Stimulated activated CD8-positive, alpha-beta memory T cell treated with anti-CD3 and anti-CD28 coated beads, Interleukin-4, amount 100 ng/mL, for 4 hours (primary cell): Measurements from ENCODE around the gene STC2.
A peak's percentile ranks its signal among the peaks of the same experiment; 100 is the strongest.
"Not testable (repeated sequence)": the region's sequence is repeated elsewhere in the genome, so short reads cannot be mapped to it uniquely, and the experiment has no call there.

Experiments used
- DNase-seq, 2 donors: peaks; one replicate each; pipeline ENCODE4 v3.0.0-alpha.2; 2020; ENCODE audit warnings: low read depth in 2 of 2, low spot score in 1 of 2

STC2 gene, protein sequence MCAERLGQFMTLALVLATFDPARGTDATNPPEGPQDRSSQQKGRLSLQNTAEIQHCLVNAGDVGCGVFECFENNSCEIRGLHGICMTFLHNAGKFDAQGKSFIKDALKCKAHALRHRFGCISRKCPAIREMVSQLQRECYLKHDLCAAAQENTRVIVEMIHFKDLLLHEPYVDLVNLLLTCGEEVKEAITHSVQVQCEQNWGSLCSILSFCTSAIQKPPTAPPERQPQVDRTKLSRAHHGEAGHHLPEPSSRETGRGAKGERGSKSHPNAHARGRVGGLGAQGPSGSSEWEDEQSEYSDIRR

DNA sequence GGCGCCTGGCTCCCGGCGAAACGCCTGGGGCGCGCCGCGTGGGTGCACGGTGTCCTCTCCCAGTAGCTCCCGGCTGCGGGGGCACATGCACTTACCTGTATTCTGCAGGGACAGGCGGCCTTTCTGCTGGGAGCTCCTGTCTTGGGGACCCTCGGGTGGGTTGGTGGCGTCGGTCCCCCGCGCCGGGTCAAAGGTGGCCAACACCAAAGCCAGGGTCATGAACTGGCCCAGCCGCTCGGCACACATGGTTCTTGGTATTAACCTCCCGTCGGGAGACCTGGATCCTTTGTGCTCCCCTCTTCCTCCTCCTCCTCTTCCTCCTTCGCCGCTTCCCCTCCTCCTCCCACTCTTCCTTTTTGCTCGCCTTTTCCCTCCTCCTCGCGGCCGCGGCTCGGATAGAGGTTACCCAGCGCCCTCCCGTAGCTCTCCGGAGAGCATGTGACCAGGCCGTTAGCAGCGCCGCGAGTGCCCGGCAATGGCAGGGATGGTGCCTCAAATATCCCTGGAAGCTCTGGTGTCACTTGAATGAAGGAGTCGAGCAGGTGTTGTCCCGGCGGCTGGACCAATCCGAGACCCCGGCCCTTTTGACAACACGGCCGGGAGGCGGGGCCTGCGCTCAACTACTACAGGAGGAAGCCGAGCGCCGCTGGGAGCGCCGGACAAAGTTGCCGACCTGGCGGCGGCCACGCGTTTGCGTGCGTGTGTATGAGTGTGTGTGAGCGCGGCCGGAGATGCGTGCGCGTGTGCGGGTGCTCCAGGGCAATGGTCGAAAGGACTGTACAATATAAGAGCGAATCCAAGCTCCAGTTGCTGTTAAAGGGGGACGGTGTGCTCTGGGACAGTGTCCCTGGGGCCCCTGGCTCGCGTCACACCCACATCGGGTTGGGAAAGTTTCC, at the start of gene STC2:
STC2 (minus strand) TSS at position 467 of the 896 bp plus-strand sequence; CDS start at position 246, 221 bp downstream.
- no peak for DNase-seq

DNA sequence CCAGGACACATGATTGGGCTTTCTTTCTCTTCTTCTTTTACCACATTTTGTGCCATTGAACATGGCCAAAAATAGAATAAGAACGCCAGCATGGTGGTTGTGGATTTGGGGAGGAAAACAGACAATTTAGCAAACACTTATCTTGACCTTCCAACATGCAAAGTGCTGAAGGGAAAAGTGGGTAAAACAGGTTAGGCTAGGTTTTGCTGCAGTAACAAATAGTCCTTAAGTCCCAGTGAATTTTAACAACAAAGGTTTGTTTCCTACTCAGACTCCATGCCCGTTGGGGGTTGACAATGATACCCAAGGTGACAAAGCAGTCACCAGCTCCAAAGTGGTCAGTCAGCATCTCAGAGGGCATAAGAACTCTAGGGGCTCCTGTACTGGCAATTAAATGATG, 43.2 kb upstream of the STC2 start:
- no peak for DNase-seq

DNA sequence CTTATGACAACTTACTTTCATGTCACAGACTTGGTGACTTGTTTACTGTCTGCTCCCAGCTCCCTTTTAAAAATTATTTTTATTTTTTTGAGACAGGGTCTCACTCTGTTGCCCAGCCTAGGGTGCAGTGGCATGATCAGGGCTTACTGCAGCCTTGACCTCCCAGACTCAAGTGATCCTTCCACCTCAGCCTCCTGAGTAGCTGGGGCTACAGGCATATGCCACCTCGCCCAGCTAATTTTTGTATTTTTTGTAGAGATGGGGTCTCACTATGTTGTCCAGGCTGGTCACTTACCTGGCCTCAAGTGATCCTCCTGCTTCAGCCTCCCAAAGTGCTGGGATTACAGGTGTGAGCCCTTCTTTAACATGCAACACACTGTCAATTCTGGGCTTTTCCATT, 35.2 kb upstream of the STC2 start:
- not testable (repeated sequence) for DNase-seq

DNA sequence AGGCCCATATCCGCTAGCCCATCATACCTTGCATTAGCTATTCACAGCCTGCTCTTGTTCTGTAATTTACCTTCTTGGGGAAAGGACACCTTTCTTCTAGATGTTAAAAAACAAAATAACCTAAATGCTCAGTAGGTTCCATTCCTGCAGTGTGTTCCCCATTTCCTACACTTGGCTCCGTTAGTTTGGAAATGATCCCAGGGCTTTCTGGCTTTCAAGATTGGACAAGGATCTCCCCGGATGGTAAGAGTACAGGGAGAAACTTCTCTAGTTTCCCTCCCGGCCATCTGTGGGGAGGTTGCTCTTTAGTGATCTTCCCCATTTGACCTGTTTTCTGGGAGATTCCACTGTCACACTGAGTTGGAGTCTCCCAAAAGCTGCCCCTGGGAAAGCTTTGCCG, 27.3 kb upstream of the STC2 start:
- no peak for DNase-seq

DNA sequence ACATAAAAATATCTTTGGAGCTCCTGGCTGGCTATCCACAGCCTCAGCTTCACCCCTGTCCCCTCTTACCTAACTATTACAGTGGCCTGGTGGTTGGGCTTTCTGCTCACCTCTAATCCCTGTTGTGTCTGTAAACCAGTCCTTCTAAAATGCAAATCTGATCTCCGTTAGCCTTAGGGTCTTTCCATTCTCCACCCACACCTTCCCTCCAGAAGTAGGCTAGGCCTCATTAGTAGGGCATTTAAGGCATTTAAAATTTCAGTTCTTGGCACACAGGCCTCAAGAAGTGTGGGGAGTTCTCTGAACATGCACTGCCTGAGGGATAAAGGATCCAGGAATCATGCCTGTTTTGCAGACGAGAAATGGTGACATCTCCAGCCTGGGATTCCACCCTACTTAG, 26.4 kb upstream of the STC2 start:
- no peak for DNase-seq

DNA sequence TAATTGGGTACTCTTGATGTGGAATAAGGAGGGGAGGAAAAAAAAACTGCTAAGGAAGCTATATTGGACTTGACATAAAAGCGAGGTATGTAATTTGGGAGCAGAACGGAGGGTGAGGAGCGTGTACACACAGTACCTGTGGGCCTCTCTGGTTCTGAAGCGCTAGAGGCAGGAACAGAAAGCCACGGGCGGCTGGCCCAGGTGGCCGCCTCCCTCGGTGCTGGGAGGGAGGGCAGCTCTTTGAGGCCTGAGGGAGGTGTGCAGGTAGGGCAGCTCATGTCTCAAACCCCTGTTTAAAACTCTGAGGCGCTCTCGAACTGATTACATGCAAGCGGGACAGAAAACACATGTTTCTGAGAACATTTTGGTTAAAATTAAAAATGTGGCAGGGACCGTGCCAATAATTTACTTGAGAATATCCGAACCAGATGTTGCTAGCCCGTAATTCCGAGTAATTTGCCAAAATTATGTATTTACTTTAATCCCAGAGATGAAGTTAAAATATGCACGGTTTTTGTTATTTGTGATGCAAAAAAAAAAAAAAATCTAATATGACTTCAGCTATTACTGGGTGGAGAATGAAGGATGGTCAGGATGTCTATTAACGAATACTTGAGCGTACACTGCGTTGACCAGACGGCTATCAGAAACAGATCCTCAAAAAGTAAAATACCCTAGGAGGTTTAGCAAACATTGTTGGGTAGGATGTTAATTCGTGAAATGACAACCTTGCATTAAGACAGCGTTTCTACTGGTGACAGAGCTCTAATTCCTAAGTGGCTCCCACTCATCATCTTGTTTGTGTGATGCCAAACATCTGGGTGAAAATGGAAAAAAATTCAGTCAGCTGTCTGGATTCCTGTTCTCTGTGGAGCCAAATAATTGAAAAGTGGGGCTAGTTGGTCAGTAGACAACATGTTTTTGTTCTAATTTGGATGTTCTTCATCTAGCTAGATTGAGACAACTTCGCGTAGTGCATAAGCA, 24.4 kb upstream of the STC2 start:
- no peak for DNase-seq

DNA sequence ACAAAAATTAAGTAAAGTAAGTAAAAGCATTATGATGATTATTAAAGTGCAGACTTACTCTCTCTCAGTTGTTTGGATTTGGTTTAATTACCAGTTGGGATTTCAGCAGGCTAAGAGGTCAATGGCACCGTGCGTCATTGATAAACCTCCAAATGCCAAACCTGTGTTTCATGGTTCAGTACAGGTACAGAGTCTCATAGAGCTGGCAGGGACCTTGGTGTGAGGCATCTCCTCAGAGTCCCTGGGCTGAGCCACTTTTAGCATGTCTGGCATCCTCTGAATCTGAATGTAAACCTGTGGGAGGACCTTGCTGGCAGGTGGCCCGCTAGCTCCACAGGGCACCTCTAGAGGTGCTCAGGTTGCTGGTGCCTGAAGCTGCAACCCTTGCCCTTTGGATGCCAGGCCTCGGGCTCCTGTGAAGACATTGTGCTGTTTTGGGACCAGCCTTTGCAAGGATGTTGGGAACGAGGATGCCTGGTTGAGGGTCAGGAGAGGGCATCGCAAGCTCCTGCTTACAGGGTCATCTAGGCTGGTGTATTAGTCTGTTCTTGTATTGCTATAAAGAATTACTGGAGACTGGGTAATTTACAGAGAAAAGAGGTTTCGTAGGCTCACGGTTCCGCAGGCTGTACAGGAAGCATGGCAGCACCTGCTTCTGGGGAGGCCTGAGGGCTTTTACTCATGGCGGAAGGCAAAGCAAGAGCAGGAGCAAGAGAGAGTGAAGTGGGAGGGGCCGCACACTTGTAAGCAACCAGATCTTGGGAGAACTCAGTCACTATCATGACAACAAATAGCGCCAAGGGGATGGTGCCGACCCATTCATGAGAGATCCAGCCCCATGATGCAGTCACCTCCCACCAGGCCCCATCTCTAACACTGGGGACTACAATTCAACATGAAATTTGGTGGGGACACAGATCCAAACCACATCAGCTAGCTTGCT, 14.9 kb upstream of the STC2 start:
- DNase-seq, result no peak

DNA sequence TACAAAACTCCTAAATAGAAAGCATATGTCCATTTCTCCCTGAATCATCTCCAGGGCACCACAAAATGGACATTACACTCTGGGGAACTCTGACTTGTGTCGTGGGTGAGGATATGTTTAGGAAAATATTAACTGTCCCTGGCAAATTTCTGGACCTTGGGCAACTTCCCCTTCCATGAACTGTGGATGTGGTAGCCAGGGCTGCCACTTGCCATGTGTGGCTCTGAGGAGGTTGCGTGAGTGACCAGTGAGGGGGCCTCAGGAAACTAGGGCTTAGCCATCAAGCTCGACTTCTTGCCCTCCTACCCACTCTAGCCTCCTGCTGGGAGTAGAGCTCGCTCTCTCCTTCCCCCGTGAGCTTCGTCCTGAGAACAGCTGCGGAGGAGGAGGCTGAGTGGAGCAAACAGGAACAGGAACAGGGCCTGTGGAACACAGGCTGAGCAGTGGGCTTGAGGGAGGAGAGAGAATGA, 13.8 kb upstream of the STC2 start:
- DNase-seq, result no peak

DNA sequence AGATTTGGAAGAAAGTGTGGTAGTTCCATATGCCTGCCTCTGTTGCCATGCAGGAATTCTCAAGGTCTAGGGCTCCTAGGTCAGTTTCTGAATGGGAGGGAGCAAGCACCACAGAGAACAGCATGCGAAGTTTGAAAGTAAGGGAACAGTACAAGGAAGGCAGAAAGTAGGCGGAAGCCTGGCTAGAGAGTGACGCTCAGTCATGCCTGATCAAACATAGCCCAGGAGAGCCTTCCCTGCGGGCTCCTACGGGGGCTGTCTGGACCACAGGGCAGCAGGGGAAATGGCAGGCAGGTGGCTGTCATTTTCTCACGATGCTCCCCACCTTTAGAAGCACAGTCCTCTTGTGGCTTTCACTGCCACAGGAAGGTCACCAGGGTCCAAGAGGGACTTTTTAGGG, 12.8 kb upstream of the STC2 start:
- no peak for DNase-seq

DNA sequence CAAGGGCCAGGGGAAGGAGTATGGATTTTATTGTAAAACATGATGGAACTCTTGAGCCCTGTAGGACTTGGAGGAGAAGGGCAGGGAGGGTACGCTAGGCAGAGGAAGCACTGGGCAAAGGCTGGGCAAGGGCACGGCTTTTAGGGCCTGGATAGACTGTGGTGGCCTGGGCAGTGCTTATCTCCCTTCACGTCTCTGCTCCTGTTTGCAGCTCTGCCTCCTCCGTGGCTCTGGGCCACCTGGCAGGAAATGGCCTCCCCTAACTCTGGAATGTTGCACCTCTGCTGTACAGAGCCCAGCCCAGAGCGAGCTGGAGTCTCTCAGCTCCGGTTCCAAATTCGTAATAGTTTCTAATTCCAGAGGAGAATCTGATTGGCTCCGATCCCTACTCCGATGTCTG, 12.2 kb upstream of the STC2 start:
- no peak for DNase-seq

DNA sequence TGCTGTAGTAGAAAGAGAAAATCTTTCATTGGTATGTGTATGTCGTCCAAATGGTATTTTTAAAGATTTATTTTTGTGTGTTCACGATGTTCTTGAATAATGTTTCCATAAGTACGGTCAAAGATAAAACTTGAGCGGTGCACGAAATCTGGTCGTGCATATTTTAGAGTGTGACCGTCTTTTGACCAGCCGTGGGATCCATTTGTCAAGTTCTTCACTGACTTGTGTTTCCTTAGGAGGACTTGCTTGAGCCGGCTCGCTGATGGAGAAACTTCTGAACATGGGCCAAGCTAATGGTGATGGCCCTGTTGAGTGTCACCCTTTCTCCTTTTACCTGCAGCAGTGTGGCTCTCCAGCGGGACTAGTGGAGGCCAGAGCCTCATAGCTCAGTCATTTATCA, 11.1 kb upstream of the STC2 start:
- no peak for DNase-seq

DNA sequence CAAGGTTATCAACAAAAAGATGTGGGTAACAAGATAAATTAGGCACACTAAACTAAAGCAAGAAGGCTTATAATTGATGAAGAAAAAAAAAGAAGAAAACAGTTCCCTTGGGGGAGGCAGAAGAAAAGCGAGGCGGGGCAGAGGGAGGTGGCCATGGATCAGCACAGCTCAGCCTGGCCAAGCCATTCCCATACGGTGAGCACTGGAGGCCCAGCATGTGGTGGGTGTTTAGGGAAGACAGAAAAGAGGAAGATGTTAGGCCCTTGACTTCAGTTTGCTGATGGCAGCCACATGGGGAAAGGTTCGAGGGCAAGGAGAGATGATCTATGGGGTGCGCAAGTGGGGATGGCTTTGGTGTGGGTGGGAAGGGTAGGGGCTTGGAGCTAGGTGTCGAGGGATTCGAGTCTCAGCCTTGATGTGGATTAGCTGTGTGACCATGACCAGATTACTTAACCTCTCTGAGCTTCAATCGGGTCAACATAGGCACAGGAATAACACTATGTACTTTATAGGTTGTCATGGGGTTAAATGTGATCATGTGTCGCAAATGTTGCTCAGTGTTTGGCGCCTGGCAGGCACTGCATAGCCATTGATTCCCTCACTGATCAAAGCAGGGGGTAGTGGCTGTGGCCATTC, 10.3 kb upstream of the STC2 start:
- no peak for DNase-seq

DNA sequence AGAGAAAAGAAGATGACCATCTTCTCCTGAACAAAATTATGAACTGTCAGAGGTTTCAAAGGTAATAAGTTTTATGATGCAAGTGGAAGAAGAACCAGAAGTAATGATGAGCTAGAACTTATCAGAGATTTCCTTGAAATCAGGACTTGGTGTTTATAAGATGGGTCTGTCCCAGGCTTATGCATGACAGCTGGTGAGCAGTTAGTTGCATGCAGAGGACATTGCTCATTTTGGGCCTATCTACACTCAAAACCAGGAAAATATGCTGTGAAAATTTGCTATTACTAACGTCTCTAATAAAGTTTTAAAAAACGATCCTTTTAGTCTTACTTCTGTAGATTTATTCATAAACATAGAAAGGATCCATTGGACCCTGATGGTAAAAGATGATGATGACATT, 6.6 kb upstream of the STC2 start:
- no peak for DNase-seq

DNA sequence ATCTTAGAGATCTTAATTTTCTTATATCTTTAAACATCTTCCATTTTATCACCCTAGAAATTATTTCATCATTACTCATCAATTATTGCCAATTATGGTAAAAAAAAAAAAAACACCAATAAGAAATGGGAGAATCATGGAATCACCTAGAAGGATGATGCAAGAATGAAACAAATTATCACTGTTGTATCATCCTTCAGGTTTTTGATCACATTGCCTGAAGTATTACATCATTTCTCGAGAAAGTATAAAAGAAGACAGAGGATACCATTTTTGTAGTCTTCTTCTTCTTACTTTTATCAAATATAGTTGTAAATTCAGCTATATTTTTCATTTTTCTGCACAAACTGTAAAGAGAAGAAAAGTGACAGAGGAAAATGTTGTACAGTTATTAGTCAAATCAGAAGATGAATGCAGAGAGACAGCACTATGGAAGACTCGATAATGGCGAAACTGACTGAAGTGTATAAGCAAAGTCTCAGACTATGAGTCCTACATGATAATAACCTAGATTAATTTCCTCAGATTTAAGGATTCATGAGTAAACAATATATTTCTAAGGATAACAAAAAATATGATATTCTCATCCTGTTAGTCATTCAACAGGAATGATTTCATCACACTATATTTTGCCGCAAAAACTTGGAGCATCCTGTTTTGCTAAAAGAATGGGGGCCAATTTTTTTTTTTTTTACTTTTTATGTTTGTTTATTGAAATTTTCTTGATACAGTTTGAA, 5.9 kb upstream of the STC2 start:
- DNase-seq, result no peak

DNA sequence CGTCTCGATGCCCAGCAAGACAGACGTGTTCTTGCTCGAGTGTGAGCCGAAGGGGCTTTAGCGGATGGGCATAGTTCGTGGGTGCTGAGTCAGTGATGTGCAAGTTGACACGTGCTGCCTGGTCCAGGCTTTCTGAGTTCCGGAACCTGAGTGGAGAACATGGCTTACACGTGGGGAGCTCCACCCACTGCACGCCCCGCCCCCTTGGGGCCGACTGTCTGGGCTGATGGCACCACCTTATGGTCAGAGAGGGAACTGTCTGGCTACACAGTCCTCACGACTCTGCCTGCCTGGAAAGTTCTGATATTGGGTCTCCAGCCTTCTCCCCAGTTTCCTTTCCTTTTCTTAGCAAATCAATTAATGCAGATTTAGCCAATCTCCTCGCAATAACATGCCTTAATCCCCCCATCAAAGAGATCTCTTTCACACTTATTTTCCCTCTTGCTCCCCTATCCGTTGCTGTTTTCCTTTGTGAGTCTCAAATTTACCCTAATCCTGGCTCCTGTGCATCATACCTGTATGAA, 3.8 kb upstream of the STC2 start:
- DNase-seq, result peak; percentile 24 to 29

DNA sequence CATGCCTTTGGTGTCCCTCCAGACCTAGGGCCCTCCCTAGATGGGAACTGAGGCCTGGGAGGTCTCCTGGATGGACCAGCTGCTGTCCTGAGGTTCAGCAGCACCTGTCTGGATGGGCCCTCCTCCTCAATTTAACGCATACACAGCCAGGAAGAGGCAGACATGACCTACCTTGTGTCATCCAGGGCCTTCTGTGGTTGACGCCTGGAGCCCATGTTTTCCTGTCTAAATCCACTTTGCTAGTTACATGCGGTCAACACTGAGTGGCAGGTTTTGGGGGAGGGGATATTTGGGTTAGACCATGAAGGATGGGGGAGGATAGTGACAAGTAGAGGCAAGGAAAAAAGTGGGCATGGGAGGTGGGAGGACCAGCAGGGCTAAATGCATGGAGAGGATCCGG, 3.1 kb upstream of the STC2 start:
- no peak for DNase-seq

DNA sequence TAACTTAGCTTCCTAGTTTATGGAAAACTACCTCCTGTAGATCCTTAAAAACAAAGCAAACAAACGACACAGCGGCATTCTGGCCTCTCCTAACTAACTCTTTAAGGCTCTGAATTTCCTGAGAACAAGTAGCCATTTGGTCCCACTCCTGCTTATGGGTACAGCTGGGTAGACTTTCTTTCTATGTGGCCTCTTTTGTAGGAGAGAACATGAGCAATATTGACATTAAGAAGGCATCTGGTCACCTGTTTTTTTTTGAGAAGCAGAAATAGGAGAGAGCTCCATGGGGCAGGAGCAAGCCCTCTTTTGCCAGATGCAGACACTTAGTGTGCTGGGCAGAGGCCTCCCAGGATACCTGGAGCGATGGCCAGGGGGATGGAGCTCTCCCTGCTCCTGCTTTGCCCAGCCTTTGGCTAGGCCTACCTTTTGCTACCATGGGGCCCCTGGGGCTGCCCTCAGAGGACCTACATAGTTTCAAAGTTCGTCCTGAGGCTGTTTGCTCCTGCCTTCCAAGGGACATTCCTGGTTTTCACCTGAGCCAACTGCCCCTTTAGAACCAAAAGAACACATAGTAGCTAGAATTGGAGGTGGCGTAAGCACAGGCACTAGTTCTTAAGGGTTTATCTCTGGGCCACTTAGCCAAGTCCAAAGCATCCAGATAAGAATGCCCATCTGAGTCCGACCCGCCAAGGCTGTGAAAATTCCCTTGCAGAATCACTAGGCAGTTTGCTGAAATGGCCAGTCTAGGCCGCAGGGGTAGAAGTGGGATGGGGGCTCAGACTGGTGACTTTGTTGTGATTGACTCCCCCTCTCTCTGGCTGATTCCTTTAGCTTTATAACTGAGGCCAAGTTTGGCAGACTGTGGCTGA, 2.4 kb upstream of the STC2 start:
- DNase-seq, result no peak
